ENCODE measurements around the gene CASQ1.

DNA sequence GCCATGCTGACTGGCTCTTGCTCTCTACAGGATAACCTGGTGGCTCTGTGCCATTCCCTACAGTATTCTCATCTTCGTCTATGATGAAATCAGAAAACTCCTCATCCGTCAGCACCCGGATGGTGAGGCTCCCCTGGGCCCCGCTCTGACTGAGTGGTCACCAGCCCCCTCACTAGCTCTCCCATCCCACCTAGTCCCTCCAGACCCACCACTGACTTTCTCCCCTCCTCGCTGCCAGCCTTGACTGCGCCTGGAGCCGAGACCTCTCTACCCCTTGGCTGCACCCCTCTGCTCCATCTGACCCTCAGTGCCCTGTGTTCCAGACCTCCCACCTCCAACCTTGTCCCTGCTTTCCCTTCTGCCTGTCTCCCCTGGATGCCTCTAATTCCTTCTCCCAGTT is 4.1 kb upstream of the CASQ1 start:
- TF ChIP-seq, protein P1, sequence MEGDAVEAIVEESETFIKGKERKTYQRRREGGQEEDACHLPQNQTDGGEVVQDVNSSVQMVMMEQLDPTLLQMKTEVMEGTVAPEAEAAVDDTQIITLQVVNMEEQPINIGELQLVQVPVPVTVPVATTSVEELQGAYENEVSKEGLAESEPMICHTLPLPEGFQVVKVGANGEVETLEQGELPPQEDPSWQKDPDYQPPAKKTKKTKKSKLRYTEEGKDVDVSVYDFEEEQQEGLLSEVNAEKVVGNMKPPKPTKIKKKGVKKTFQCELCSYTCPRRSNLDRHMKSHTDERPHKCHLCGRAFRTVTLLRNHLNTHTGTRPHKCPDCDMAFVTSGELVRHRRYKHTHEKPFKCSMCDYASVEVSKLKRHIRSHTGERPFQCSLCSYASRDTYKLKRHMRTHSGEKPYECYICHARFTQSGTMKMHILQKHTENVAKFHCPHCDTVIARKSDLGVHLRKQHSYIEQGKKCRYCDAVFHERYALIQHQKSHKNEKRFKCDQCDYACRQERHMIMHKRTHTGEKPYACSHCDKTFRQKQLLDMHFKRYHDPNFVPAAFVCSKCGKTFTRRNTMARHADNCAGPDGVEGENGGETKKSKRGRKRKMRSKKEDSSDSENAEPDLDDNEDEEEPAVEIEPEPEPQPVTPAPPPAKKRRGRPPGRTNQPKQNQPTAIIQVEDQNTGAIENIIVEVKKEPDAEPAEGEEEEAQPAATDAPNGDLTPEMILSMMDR (conservative IDR thresholded peaks at IDR 0.05 in 1 of 2, IDR thresholded peaks at IDR 0.05 in 1 of 2; ENCODE audit: extremely low read depth in 1 of 2, insufficient read depth in 1 of 2, low read depth in 1 of 2, low read length in 2 of 2) = no peak
- TF ChIP-seq EZH2 (IDR thresholded peaks at IDR 0.05; ENCODE audit: borderline replicate concordance, low read length) = no peak
